IPS-18c (cell line): ENCODE data around the gene SCAMP3.

ENCODE experiments used
- H3K4me3 ChIP-seq: 2 replicates; pipeline ENCODE4 v1.7.0; 2013; ENCODE audit warnings: low read depth, mild to moderate bottlenecking, low read length, moderate library complexity; ENCODE audit not compliant: insufficient read depth
- H3K9me3 ChIP-seq: one replicate; pipeline ENCODE4 v1.6.1; 2013; ENCODE audit warnings: mild to moderate bottlenecking, low read length, moderate library complexity; ENCODE audit not compliant: control insufficient read depth, insufficient read depth

SCAMP3 gene

GRCh38 chr1:155261852-155262673 lies at the start of gene SCAMP3:
Gene SCAMP3, minus strand, starts transcription at chr1:155262360. Its CDS starts 209 bp downstream, at chr1:155262151.
- no peaks in the 10 kb centered on the region for H3K9me3 ChIP-seq
- H3K4me3 ChIP-seq, result peak within 1 kb of the TSS; percentile 67

GRCh38 chr1:155309423-155310021 lies 47.4 kb upstream of the SCAMP3 start:
- H3K9me3 ChIP-seq, result no peaks in the 10 kb centered on the region
- peak overlapping the region; percentile 99 for H3K4me3 ChIP-seq

GRCh38 chr1:155308493-155309422 lies 46.6 kb upstream of the SCAMP3 start, which contains the start of gene FDPS:
Gene FDPS, plus strand, starts transcription at chr1:155308866. Its CDS starts 924 bp downstream, at chr1:155309790.
- H3K4me3 ChIP-seq, result peak within 1 kb of the TSS; percentile 99
- no peaks in the 10 kb centered on the region for H3K9me3 ChIP-seq

GRCh38 chr1:155307247-155307740 lies 45.1 kb upstream of the SCAMP3 start:
- H3K4me3 ChIP-seq, result no peak overlapping the region
- H3K9me3 ChIP-seq, result no peaks in the 10 kb centered on the region

GRCh38 chr1:155305881-155306391 lies 43.8 kb upstream of the SCAMP3 start:
- H3K4me3 ChIP-seq, result no peak overlapping the region

GRCh38 chr1:155304558-155305063 lies 42.5 kb upstream of the SCAMP3 start:
- no peak overlapping the region for H3K4me3 ChIP-seq

More at GRCh38 chr1:155305881-155306391, 43.8 kb upstream of the SCAMP3 start:
- H3K9me3 ChIP-seq, result no peaks in the 10 kb centered on the region

GRCh38 chr1:155301342-155301841 lies 39.2 kb upstream of the SCAMP3 start, which contains the start of gene PKLR:
Gene PKLR, minus strand, starts transcription at chr1:155301438. Its CDS starts 43 bp downstream, at chr1:155301395.
- Histone ChIP-seq H3K9me3 (no peaks in the 10 kb centered on the region), H3K4me3 (no peak within 1 kb of the TSS)

More at GRCh38 chr1:155304558-155305063, 42.5 kb upstream of the SCAMP3 start:
- no peaks in the 10 kb centered on the region for H3K9me3 ChIP-seq

GRCh38 chr1:155300553-155301329 lies 38.6 kb upstream of the SCAMP3 start:
- Histone ChIP-seq H3K4me3 (no peak overlapping the region), H3K9me3 (no peaks in the 10 kb centered on the region)

- H3K4me3 ChIP-seq, result no peak overlapping the region
- peaks cover 2% of the 10 kb centered on the region for H3K9me3 ChIP-seq
These were observed 37.9 kb upstream of the SCAMP3 start for GRCh38 chr1:155300024-155300423.

GRCh38 chr1:155297384-155297783 lies 35.2 kb upstream of the SCAMP3 start:
- no peak overlapping the region for H3K4me3 ChIP-seq
- H3K9me3 ChIP-seq, result peaks cover 2% of the 10 kb centered on the region

- Histone ChIP-seq H3K4me3 (no peak overlapping the region), H3K9me3 (peaks cover 2% of the 10 kb centered on the region)
These were observed 34.5 kb upstream of the SCAMP3 start for GRCh38 chr1:155296661-155297060.

GRCh38 chr1:155295942-155296267 lies 33.7 kb upstream of the SCAMP3 start:
- Histone ChIP-seq H3K9me3 (peaks cover 2% of the 10 kb centered on the region), H3K4me3 (peak overlapping the region; percentile 87)

GRCh38 chr1:155295183-155295941 lies 33.2 kb upstream of the SCAMP3 start:
- H3K9me3 ChIP-seq, result peaks cover 2% of the 10 kb centered on the region
- peak overlapping the region; percentile 87 for H3K4me3 ChIP-seq

- Histone ChIP-seq H3K4me3 (peak overlapping the region; percentile 87), H3K9me3 (peaks cover 2% of the 10 kb centered on the region)
These were observed 32.5 kb upstream of the SCAMP3 start for GRCh38 chr1:155294520-155295182.
